ENCODE data around the gene DPEP3. TPM values are rescaled to one million over a fixed set of nuclear protein-coding genes. Genes with fewer than 3 reads are reported as not detected.

The DPEP3 gene
- 1 to 10 TPM in 1 of 6 donors, under 1 TPM in 3, not detected in 2; 0.15 to 1.0 (median 0.30) TPM for total RNA-seq

GRCh38 chr16:67979955-67980678, at the start of gene DPEP3:
DPEP3 (minus strand) TSS chr16:67980499; CDS start chr16:67980380, 119 bp downstream.
- Histone ChIP-seq H3K36me3 (no peaks in the 10 kb centered on the region), H3K27ac (no peak within 1 kb of the TSS), H3K27me3 (no peaks in the 10 kb centered on the region), H3K9me3 (no peaks in the 10 kb centered on the region), H3K4me1 (peaks cover 16 to 21% (median 18%) of the 10 kb centered on the region in 4 donors), H3K4me3 (no peak within 1 kb of the TSS)
- DNase-seq (peak in 1 of 2 donors; percentile 82), ATAC-seq (ENCODE audit: low FRiP score in 2 of 2) (peak in 1 of 2 donors; percentile 21)
- WGBS, 2 donors: 74 to 75% methylated on average over 37 to 61 of the region's 62 CpGs
- TF ChIP-seq, protein P1, sequence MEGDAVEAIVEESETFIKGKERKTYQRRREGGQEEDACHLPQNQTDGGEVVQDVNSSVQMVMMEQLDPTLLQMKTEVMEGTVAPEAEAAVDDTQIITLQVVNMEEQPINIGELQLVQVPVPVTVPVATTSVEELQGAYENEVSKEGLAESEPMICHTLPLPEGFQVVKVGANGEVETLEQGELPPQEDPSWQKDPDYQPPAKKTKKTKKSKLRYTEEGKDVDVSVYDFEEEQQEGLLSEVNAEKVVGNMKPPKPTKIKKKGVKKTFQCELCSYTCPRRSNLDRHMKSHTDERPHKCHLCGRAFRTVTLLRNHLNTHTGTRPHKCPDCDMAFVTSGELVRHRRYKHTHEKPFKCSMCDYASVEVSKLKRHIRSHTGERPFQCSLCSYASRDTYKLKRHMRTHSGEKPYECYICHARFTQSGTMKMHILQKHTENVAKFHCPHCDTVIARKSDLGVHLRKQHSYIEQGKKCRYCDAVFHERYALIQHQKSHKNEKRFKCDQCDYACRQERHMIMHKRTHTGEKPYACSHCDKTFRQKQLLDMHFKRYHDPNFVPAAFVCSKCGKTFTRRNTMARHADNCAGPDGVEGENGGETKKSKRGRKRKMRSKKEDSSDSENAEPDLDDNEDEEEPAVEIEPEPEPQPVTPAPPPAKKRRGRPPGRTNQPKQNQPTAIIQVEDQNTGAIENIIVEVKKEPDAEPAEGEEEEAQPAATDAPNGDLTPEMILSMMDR (IDR thresholded peaks at IDR 0.05): peak in 1 of 6 experiments; percentile 46
- TF ChIP-seq POLR2A (IDR thresholded peaks at IDR 0.05): no peak

- Histone ChIP-seq H3K4me3 (no peak overlapping the region), H3K27ac (no peak overlapping the region), H3K27me3 (no peaks in the 10 kb centered on the region), H3K36me3 (peaks cover 0 to 13% (median 4%) of the 10 kb centered on the region in 4 donors), H3K9me3 (no peaks in the 10 kb centered on the region), H3K4me1 (peaks cover 4 to 15% (median 6%) of the 10 kb centered on the region in 4 donors)
- DNase-seq (no peak), ATAC-seq (ENCODE audit: low FRiP score in 2 of 2) (no peak)
- 99 to 100% methylated on average over 3 of the region's 3 CpGs for WGBS, 2 donors
- TF ChIP-seq POLR2A (IDR thresholded peaks at IDR 0.05) (no peak), POLR2AphosphoS5 (IDR thresholded peaks at IDR 0.05) (no peak), EP300 (IDR thresholded peaks at IDR 0.05) (no peak)
- TF ChIP-seq, protein P1 (IDR thresholded peaks at IDR 0.05): no peak
Observed at GRCh38 chr16:68028996-68029395, 48.7 kb upstream of the DPEP3 start.

DNA sequence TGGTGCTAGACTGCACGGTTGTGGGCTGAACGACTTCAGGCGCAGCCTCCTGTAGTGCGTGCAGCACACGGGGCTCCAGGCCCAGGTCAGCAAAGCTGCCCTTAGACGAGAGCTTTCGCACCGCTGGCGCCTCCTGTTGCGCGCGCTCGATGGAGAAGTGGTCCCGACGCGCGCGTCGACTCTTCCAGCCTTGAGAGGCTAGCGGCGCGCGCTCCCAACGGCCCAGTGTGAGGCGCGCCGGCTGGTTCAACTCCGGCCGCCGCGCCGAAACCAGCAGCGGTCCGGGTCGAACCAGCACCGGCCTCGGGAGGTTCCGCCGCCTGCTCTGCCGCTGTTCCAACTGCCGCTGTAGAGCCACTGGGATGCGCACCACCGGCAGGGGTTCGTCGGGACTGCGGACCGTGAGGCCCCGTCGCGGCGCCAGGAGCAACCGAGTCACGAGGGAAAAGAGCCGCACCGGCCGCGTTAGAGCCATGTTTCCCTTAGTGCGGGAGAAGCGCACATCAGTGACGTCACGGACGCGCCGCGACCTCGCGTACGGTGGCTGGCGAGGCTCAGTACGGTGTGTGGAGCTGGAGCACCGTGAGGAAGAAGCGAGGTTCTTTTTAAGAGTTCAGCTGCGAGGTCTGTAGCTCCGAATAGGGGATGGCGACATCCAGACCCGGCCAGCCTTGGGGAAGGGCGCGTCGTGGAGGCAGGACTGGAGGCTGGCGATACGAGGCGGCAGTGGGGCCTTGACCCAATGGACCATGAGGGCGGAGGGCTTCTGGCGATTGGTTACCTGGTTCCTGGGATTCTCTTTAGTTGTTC, 42.6 kb upstream of the DPEP3 start, which contains the start of the genes DDX28 and DUS2:
Gene DDX28, minus strand, starts transcription at position 505 of the 810 bp plus-strand sequence. Its CDS starts 30 bp downstream, at position 475.
Gene DUS2, plus strand, starts transcription at position 557 of the 810 bp plus-strand sequence. CDS start 14,740 bp downstream, outside the sequence.
- peaks cover 21 to 36% (median 24%) of the 10 kb centered on the region in 4 donors for H3K4me1 ChIP-seq
- 0 to 1% methylated on average over 39 to 52 of the region's 84 CpGs for WGBS, 2 donors
- H3K36me3 ChIP-seq: peaks cover 0 to 22% (median 4%) of the 10 kb centered on the region in 4 donors
- H3K27me3 ChIP-seq: no peaks in the 10 kb centered on the region
- H3K4me3 ChIP-seq: peak within 1 kb of the TSS; percentile 82 to 86 (median 84)
- peak in 3 of 4 donors; percentile 58 to 82 (median 67) for TF ChIP-seq POLR2A (IDR thresholded peaks at IDR 0.05)
- TF ChIP-seq, protein P1 (IDR thresholded peaks at IDR 0.05): peak in 4 of 6 experiments; percentile 5 to 47 (median 40)
- peak; percentile 100 for TF ChIP-seq POLR2AphosphoS5 (IDR thresholded peaks at IDR 0.05)
- TF ChIP-seq EP300 (IDR thresholded peaks at IDR 0.05): peak in 1 of 4 donors; percentile 97
- DNase-seq: peak; percentile 92 to 100
- no peaks in the 10 kb centered on the region for H3K9me3 ChIP-seq
- peak; percentile 96 to 99 for ATAC-seq (ENCODE audit: low FRiP score in 2 of 2)
- H3K27ac ChIP-seq: peak within 1 kb of the TSS; percentile 85 to 92 (median 92)

GRCh38 chr16:68022278-68022727, 42.0 kb upstream of the DPEP3 start:
- Histone ChIP-seq H3K36me3 (peaks cover 0 to 18% (median 2%) of the 10 kb centered on the region in 4 donors), H3K4me3 (peak overlapping the region; percentile 82 to 86 (median 84)), H3K27me3 (no peaks in the 10 kb centered on the region), H3K4me1 (peaks cover 21 to 36% (median 24%) of the 10 kb centered on the region in 4 donors), H3K9me3 (no peaks in the 10 kb centered on the region), H3K27ac (peak overlapping the region; percentile 85 to 92 (median 92))
- no peak for TF ChIP-seq POLR2AphosphoS5 (IDR thresholded peaks at IDR 0.05)
- no peak for TF ChIP-seq POLR2A (IDR thresholded peaks at IDR 0.05)
- TF ChIP-seq, protein P1 (IDR thresholded peaks at IDR 0.05): no peak
- TF ChIP-seq EP300 (IDR thresholded peaks at IDR 0.05): no peak
- 11% methylated on average over 16 of the region's 19 CpGs; no CpG with 5 or more reads in 1 of the 2 donors for WGBS, 2 donors
- ATAC-seq (ENCODE audit: low FRiP score in 2 of 2) (no peak), DNase-seq (no peak)
